ENCODE measurements around the gene NTRK3. TPM values are rescaled to one million over a fixed set of nuclear protein-coding genes. Genes with fewer than 3 reads are reported as not detected.

NTRK3 gene
- total RNA-seq, 1 donor from 2014 or later, result 1.1 TPM

DNA sequence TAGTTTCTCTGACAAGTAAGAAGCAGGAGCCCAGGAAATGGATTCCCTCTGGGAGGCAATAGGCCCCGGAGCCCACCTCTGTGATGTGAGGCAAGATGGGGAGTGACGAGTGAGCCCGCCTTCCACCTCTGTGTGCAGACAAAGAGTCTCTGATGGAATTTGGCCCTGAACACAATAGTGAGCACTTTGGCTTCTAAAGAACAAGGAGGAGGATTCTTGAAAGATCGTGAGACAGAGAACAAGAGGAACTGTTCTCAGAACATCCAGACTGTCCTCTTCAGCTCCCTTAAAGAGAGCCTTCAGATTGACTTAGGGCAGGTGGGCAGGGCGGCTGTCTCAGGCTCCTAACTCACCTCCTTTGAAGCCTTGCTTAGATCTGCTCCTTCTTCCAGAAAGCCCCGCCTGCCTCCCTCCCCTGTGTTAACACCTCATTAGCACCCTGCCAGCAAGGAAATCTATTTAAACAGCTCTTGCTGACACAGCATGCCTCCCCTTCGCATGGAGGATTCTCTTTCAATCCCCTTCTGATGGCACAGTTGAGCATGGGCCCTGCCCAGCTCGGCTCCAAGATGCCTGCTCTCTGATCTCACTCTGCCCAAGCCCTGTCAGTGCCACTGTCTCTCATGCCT is 430.3 kb downstream of the NTRK3 start:
- DNase-seq (ENCODE audit: low read depth, low spot score), result no peak
- H3K27ac Mint-ChIP-seq (ENCODE audit: unreplicated experiment), result no peak overlapping the region
- H3K27me3 Mint-ChIP-seq (ENCODE audit: low read depth), result peaks cover 18% of the 10 kb centered on the region

DNA sequence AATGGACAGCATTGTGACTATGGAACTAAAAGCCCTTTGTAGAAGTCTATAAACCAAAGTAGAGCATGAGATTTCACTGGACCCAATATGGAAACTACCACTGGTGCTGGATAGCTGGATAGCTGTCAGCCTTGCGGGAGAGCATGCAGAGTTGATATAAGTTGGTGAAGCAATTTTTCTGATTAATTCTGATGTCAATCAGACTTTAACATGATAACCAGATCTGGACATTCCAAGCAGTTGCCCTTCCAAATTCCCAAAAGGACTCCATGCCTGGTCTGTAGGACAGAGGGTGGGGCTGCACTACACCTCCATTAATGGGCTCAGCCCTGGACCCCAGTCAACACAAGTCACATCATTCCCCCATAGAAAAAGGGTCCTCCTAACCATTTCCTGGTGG is 437.8 kb downstream of the NTRK3 start:
- TF ChIP-seq, protein P1, sequence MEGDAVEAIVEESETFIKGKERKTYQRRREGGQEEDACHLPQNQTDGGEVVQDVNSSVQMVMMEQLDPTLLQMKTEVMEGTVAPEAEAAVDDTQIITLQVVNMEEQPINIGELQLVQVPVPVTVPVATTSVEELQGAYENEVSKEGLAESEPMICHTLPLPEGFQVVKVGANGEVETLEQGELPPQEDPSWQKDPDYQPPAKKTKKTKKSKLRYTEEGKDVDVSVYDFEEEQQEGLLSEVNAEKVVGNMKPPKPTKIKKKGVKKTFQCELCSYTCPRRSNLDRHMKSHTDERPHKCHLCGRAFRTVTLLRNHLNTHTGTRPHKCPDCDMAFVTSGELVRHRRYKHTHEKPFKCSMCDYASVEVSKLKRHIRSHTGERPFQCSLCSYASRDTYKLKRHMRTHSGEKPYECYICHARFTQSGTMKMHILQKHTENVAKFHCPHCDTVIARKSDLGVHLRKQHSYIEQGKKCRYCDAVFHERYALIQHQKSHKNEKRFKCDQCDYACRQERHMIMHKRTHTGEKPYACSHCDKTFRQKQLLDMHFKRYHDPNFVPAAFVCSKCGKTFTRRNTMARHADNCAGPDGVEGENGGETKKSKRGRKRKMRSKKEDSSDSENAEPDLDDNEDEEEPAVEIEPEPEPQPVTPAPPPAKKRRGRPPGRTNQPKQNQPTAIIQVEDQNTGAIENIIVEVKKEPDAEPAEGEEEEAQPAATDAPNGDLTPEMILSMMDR (conservative IDR thresholded peaks at IDR 0.05), result no peak
- DNase-seq (ENCODE audit: low read depth, low spot score), result no peak
- no peaks in the 10 kb centered on the region for H3K4me1 Mint-ChIP-seq
- no peaks in the 10 kb centered on the region for H3K9me3 Mint-ChIP-seq
- H3K4me3 Mint-ChIP-seq, result no peak overlapping the region
- no peaks in the 10 kb centered on the region for H3K36me3 Mint-ChIP-seq (ENCODE audit: low read depth)
- H3K27ac Mint-ChIP-seq (ENCODE audit: unreplicated experiment), result no peak overlapping the region
- H3K27me3 Mint-ChIP-seq (ENCODE audit: low read depth), result peaks cover 18% of the 10 kb centered on the region

More for the DNA sequence above, 430.3 kb downstream of the NTRK3 start:
- Mint-ChIP-seq H3K36me3 (ENCODE audit: low read depth) (no peaks in the 10 kb centered on the region), H3K9me3 (no peaks in the 10 kb centered on the region), H3K4me3 (no peak overlapping the region), H3K4me1 (peaks cover 7% of the 10 kb centered on the region)
- TF ChIP-seq, protein P1 (conservative IDR thresholded peaks at IDR 0.05), result no peak

DNA sequence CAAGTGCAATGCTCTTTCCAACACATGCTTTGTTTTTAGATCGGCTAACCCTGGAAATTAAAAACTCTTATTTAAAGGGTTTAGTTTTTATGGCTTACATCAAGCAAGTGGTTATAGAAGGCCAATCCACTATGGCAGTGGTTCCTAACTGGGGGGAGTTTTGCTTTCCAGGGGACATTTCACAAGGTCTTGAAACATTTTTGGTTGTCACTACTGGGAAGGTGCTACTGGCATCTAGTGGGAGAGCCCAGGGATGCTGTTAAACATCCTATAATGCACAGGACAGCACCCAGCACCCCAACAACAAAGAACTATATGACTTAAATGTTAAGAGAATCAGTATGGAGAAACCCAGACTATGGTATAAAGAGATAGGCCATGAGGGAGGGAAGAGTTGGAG is 439.0 kb downstream of the NTRK3 start:
- DNase-seq (ENCODE audit: low read depth, low spot score), result no peak
- no peak overlapping the region for H3K27ac Mint-ChIP-seq (ENCODE audit: unreplicated experiment)
- TF ChIP-seq, protein P1 (conservative IDR thresholded peaks at IDR 0.05), result no peak
- no peaks in the 10 kb centered on the region for H3K36me3 Mint-ChIP-seq (ENCODE audit: low read depth)
- H3K27me3 Mint-ChIP-seq (ENCODE audit: low read depth), result peaks cover 25% of the 10 kb centered on the region
- no peaks in the 10 kb centered on the region for H3K4me1 Mint-ChIP-seq
- no peak overlapping the region for H3K4me3 Mint-ChIP-seq
- H3K9me3 Mint-ChIP-seq, result no peaks in the 10 kb centered on the region

DNA sequence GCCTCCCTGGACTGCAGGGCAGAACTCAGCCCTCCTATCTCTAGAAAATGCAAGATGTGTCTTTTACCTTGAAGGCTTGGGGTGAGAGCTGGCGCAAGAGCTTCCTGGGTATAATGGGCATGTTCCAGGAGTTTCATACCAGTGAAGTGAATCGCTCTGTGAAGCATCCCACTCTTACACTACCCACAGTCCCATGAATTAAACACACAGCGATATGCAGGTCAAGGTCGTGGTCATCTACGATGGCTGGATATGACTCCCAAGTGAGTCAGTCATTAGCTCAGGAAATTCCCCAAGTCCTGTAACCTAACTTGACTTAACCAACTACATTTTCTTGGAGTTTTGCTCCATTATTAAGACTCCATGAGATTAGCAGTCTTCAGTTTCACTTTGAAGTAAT is 439.7 kb downstream of the NTRK3 start:
- Mint-ChIP-seq H3K36me3 (ENCODE audit: low read depth) (no peaks in the 10 kb centered on the region), H3K27ac (ENCODE audit: unreplicated experiment) (no peak overlapping the region)

DNA sequence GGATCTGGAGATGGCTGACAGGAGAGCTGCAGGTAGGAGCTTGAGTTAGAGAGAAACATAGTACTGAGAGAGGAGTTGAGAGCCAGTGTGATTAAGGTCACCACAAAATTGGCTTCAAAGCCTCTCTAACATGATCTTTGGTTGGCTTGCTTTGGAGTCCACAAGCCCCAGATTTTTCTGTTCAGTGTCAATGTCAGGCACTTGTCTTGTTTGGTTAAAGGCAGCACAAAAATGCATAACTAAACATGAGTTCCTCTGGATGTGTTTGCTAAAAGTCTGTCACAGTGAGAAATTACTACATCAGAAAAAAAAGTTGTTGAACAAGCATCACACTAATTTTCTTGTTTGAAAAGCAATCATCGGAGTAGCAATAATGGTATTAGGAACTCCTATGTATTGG is 440.5 kb downstream of the NTRK3 start:
- Mint-ChIP-seq H3K4me1 (no peaks in the 10 kb centered on the region), H3K36me3 (ENCODE audit: low read depth) (no peaks in the 10 kb centered on the region), H3K9me3 (no peaks in the 10 kb centered on the region), H3K4me3 (no peak overlapping the region), H3K27ac (ENCODE audit: unreplicated experiment) (no peak overlapping the region), H3K27me3 (ENCODE audit: low read depth) (peaks cover 24% of the 10 kb centered on the region)
- no peak for DNase-seq (ENCODE audit: low read depth, low spot score)
- TF ChIP-seq, protein P1 (conservative IDR thresholded peaks at IDR 0.05), result no peak

More for the DNA sequence above, 439.7 kb downstream of the NTRK3 start:
- TF ChIP-seq, protein P1 (conservative IDR thresholded peaks at IDR 0.05), result no peak
- no peaks in the 10 kb centered on the region for H3K9me3 Mint-ChIP-seq
- no peak overlapping the region for H3K4me3 Mint-ChIP-seq
- peaks cover 25% of the 10 kb centered on the region for H3K27me3 Mint-ChIP-seq (ENCODE audit: low read depth)
- H3K4me1 Mint-ChIP-seq, result no peaks in the 10 kb centered on the region
- DNase-seq (ENCODE audit: low read depth, low spot score), result no peak

Other genes starting within 250 kb of the NTRK3 start
- gene MRPL46, start 210.6 kb upstream of the NTRK3 start, total RNA-seq, result 25.9 and 28.2 TPM in 2 replicates
- 56.1 and 56.3 TPM in 2 replicates for gene MRPS11, start 211.0 kb upstream of the NTRK3 start, total RNA-seq